ENCODE results near the gene GTF3C5. TPM values are rescaled to one million over a fixed set of nuclear protein-coding genes. Genes with fewer than 3 reads are reported as not detected.

GTF3C5 gene
- total RNA-seq, 2 donors from 2014 or later, result 63.1 to 97.2 TPM

GRCh38 chr9:133002147-133003070 lies 28.4 kb upstream of the GTF3C5 start:
- DNase-seq (ENCODE audit: low spot score), result peak; percentile 42
- TF ChIP-seq POLR2A (IDR thresholded peaks at IDR 0.05) (no peak), POLR2AphosphoS5 (IDR thresholded peaks at IDR 0.05) (peak; percentile 12)
- TF ChIP-seq, protein P1, sequence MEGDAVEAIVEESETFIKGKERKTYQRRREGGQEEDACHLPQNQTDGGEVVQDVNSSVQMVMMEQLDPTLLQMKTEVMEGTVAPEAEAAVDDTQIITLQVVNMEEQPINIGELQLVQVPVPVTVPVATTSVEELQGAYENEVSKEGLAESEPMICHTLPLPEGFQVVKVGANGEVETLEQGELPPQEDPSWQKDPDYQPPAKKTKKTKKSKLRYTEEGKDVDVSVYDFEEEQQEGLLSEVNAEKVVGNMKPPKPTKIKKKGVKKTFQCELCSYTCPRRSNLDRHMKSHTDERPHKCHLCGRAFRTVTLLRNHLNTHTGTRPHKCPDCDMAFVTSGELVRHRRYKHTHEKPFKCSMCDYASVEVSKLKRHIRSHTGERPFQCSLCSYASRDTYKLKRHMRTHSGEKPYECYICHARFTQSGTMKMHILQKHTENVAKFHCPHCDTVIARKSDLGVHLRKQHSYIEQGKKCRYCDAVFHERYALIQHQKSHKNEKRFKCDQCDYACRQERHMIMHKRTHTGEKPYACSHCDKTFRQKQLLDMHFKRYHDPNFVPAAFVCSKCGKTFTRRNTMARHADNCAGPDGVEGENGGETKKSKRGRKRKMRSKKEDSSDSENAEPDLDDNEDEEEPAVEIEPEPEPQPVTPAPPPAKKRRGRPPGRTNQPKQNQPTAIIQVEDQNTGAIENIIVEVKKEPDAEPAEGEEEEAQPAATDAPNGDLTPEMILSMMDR (IDR thresholded peaks at IDR 0.05), result no peak
- WGBS, result 57% methylated on average over 13 of the region's 13 CpGs

GRCh38 chr9:133003071-133003461 lies 27.7 kb upstream of the GTF3C5 start:
- peaks cover 3% of the 10 kb centered on the region for H3K27me3 ChIP-seq (replicated peaks; ENCODE audit: insufficient read depth)
- DNase-seq (ENCODE audit: low spot score), result no peak
- H3K36me3 ChIP-seq, result no peaks in the 10 kb centered on the region
- WGBS, result 73% methylated on average over 13 of the region's 13 CpGs
- no peaks in the 10 kb centered on the region for H3K4me1 ChIP-seq (replicated peaks)
- no peak overlapping the region for H3K4me3 ChIP-seq
- TF ChIP-seq, protein P1 (IDR thresholded peaks at IDR 0.05), result no peak
- TF ChIP-seq POLR2AphosphoS5 (IDR thresholded peaks at IDR 0.05), result no peak
- no peaks in the 10 kb centered on the region for H3K9me3 ChIP-seq
- H3K27ac ChIP-seq, result no peak overlapping the region
- intact Hi-C loops (cut with DNase I), result no loop called here

More at GRCh38 chr9:133002147-133003070, 28.4 kb upstream of the GTF3C5 start:
- Histone ChIP-seq H3K27ac (no peak overlapping the region), H3K36me3 (no peaks in the 10 kb centered on the region), H3K4me3 (no peak overlapping the region), H3K4me1 (replicated peaks) (no peaks in the 10 kb centered on the region), H3K27me3 (replicated peaks; ENCODE audit: insufficient read depth) (peaks cover 3% of the 10 kb centered on the region), H3K9me3 (no peaks in the 10 kb centered on the region)
- intact Hi-C loops (cut with DNase I), result no loop called here

DNA sequence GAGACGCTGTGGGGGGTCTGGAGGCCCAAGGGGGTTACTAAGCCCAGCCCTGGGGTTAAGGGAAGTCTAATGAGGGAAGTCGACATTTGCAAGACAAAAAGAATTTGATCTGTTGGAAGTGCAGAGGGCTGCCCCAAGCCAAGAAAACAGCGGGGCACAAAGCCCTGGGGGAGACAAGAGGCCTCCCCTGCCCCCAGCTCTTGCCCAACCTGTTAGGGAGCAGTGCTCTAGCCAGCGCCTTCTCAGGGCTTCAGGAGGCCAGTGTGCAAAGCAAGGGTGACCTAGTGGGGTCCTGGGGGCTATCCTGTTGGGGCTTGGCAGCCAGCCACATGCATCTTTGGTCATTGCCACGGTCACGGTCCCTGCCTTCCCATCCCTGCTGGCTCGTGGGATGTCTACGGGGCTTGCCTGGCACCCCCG lies 27.1 kb upstream of the GTF3C5 start:
- TF ChIP-seq, protein P1 (IDR thresholded peaks at IDR 0.05), result no peak
- TF ChIP-seq POLR2AphosphoS5 (IDR thresholded peaks at IDR 0.05), result no peak
- no peak for TF ChIP-seq POLR2A (IDR thresholded peaks at IDR 0.05)
- H3K4me3 ChIP-seq, result no peak overlapping the region
- 55% methylated on average over 9 of the region's 9 CpGs for WGBS
- intact Hi-C loops (cut with DNase I), result no loop called here
- H3K4me1 ChIP-seq (replicated peaks), result no peaks in the 10 kb centered on the region
- no peak overlapping the region for H3K27ac ChIP-seq
- peaks cover 3% of the 10 kb centered on the region for H3K27me3 ChIP-seq (replicated peaks; ENCODE audit: insufficient read depth)
- DNase-seq (ENCODE audit: low spot score), result no peak
- no peaks in the 10 kb centered on the region for H3K9me3 ChIP-seq
- H3K36me3 ChIP-seq, result no peaks in the 10 kb centered on the region

GRCh38 chr9:133004091-133004998 lies 26.5 kb upstream of the GTF3C5 start:
- no peak for TF ChIP-seq POLR2A (IDR thresholded peaks at IDR 0.05)
- H3K9me3 ChIP-seq, result no peaks in the 10 kb centered on the region
- H3K27ac ChIP-seq, result no peak overlapping the region
- DNase-seq (ENCODE audit: low spot score), result no peak
- WGBS, result 81% methylated on average over 8 of the region's 9 CpGs
- intact Hi-C loops (cut with DNase I), result no loop called here
- no peak overlapping the region for H3K4me3 ChIP-seq
- H3K36me3 ChIP-seq, result no peaks in the 10 kb centered on the region
- H3K27me3 ChIP-seq (replicated peaks; ENCODE audit: insufficient read depth), result peaks cover 3% of the 10 kb centered on the region
- H3K4me1 ChIP-seq (replicated peaks), result no peaks in the 10 kb centered on the region

All from prostate gland (tissue), 2 donors.